Esophagus muscularis mucosa (tissue), 3 donors: ENCODE data around the gene CFAP74.

Source experiments
- CTCF ChIP-seq, 3 experiments: fragments of 200-600 bp in 2 of 3; fragments of 450-650 bp in 1 of 3; sonication (generic) in 2 of 3; IDR thresholded peaks; one replicate each; pipeline ENCODE4 v1.5.1; 2017 to 2019; ENCODE audit warnings: antibody characterized with exemption in 3 of 3, mild to moderate bottlenecking in 2 of 3, moderate library complexity in 1 of 3
- POLR2A ChIP-seq: fragments of 450-650 bp; IDR thresholded peaks from one replicate; pipeline ENCODE4 v1.6.1; 2017; ENCODE audit warnings: antibody characterized with exemption, moderate library complexity, mild to moderate bottlenecking, low read depth

- no peak for TF ChIP-seq POLR2A
- no peak for TF ChIP-seq CTCF (IDR thresholded peaks at IDR 0.05)
Observed at GRCh38 chr1:2037314-2037979, 33.9 kb upstream of the CFAP74 start.
